Testis (tissue), 3 donors: ENCODE measurements around the gene CNTN4. TPM values are rescaled to one million over a fixed set of nuclear protein-coding genes. Genes with fewer than 3 reads are reported as not detected.

ENCODE experiments used
- DNase-seq: peaks from one replicate; pipeline ENCODE4 v3.0.0-alpha.2; 2019
- H3K27ac ChIP-seq, 2 donors: fragments of 200-600 bp; sonication (generic); one replicate each; pipeline ENCODE4 v1.5.1; 2019
- H3K27me3 ChIP-seq: fragments of 200-600 bp; sonication (generic); one replicate; pipeline ENCODE4 v1.5.1; 2019
- H3K36me3 ChIP-seq: fragments of 200-600 bp; sonication (generic); one replicate; pipeline ENCODE4 v1.5.1; 2017; ENCODE audit warnings: low read depth; ENCODE audit errors: missing control alignments
- H3K4me1 ChIP-seq: fragments of 200-600 bp; sonication (generic); one replicate; pipeline ENCODE4 v1.5.1; 2019
- H3K4me3 ChIP-seq, 2 donors: fragments of 200-600 bp; sonication (generic); one replicate each; pipeline ENCODE4 v1.5.1; 2017 to 2019
- H3K9me3 ChIP-seq: fragments of 200-600 bp; sonication (generic); one replicate; pipeline ENCODE4 v1.5.1; 2017
- CTCF ChIP-seq, 3 experiments: fragments of 450-650 bp in 2 of 3; fragments of 200-600 bp in 1 of 3; sonication (generic) in 1 of 3; IDR thresholded peaks; one replicate each; pipeline ENCODE4 v1.5.1; 2016 to 2019; ENCODE audit warnings: antibody characterized with exemption in 3 of 3, mild to moderate bottlenecking in 2 of 3, moderate library complexity in 1 of 3
- POLR2A ChIP-seq: fragments of 450-650 bp; IDR thresholded peaks from one replicate; pipeline ENCODE4 v1.6.1; 2017; ENCODE audit warnings: antibody characterized with exemption, mild to moderate bottlenecking, moderate library complexity
- WGBS, 2 donors: methylation state at CpG; one replicate each; pipeline ENCODE4 v1.1.5; 2018; 5-methylcytosine and 5-hydroxymethylcytosine counted together
- intact Hi-C: fragments of 100-400 bp; cut with DNase I; formaldehyde crosslinking; loops from one replicate; pipeline ENCODE4 v1.15.1; 2023; ENCODE audit warnings: low total_unique reads
- polyA plus RNA-seq: library from polyadenylated mRNA; stranded (reverse); fragments of 350-450 nt; fragmentation: Illumina TruSeq; extraction: RNeasy Lipid Tissue Mini Kit (QIAGEN cat#74804); gene quantifications from one replicate; pipeline ENCODE4 v1.2.3, GENCODE V29; 2014; ENCODE audit warnings: low read depth, low replicate concordance; ENCODE audit not compliant: insufficient read depth
- total RNA-seq, 2 donors: library from RNA; depleted of rRNA; stranded (reverse); fragments of >200 nt; gene quantifications; one replicate each; pipeline ENCODE4 v1.2.3, GENCODE V29; 2016

CNTN4 gene
- total and polyA plus RNA-seq, 3 donors from 2014 or later, result 10.4 to 37.7 (median 19.6) TPM

- no peak for DNase-seq
- Histone ChIP-seq H3K4me1 (no peaks in the 10 kb centered on the region), H3K27ac (no peak overlapping the region), H3K4me3 (peak overlapping the region in 1 of 2 donors; percentile 12), H3K9me3 (no peaks in the 10 kb centered on the region), H3K36me3 (no peaks in the 10 kb centered on the region), H3K27me3 (no peaks in the 10 kb centered on the region)
- intact Hi-C loops, result no loop called here
- TF ChIP-seq POLR2A (no peak), CTCF (IDR thresholded peaks at IDR 0.05) (no peak)
- WGBS, 2 donors, result 39 to 68% methylated on average over 5 of the region's 5 CpGs
Observed at GRCh38 chr3:2853651-2854050, 755.0 kb downstream of the CNTN4 start.

- intact Hi-C loops, result no loop called here
- H3K9me3 ChIP-seq, result no peaks in the 10 kb centered on the region
- H3K27ac ChIP-seq, result no peak overlapping the region
- H3K4me3 ChIP-seq, result no peak overlapping the region
- no peaks in the 10 kb centered on the region for H3K27me3 ChIP-seq
- no peaks in the 10 kb centered on the region for H3K4me1 ChIP-seq
- no peak for DNase-seq
- no peak for TF ChIP-seq POLR2A
- TF ChIP-seq CTCF (IDR thresholded peaks at IDR 0.05), result no peak
- H3K36me3 ChIP-seq, result no peaks in the 10 kb centered on the region
- WGBS, 2 donors, result 66% methylated on average over 12 of the region's 12 CpGs
Observed at GRCh38 chr3:2856138-2857133, 757.8 kb downstream of the CNTN4 start.

GRCh38 chr3:2860626-2861025, 762.0 kb downstream of the CNTN4 start:
- Histone ChIP-seq H3K27ac (no peak overlapping the region), H3K4me3 (no peak overlapping the region), H3K36me3 (no peaks in the 10 kb centered on the region), H3K27me3 (no peaks in the 10 kb centered on the region), H3K9me3 (no peaks in the 10 kb centered on the region), H3K4me1 (no peaks in the 10 kb centered on the region)
- no peak for TF ChIP-seq CTCF (IDR thresholded peaks at IDR 0.05)
- intact Hi-C loops, result no loop called here
- DNase-seq, result no peak
- 97 to 99% methylated on average over 2 of the region's 2 CpGs for WGBS, 2 donors

GRCh38 chr3:2861120-2861519, 762.5 kb downstream of the CNTN4 start:
- WGBS, 2 donors, result 81 to 94% methylated on average over 1 of the region's 1 CpG
- Histone ChIP-seq H3K27ac (no peak overlapping the region), H3K27me3 (no peaks in the 10 kb centered on the region), H3K4me1 (no peaks in the 10 kb centered on the region), H3K4me3 (no peak overlapping the region), H3K9me3 (no peaks in the 10 kb centered on the region), H3K36me3 (no peaks in the 10 kb centered on the region)
- TF ChIP-seq CTCF (IDR thresholded peaks at IDR 0.05) (no peak), POLR2A (no peak)
- no peak for DNase-seq
- intact Hi-C loops, result no loop called here

GRCh38 chr3:2861920-2862319, 763.3 kb downstream of the CNTN4 start:
- WGBS, 2 donors, result 87 to 97% methylated on average over 1 of the region's 1 CpG

More at GRCh38 chr3:2861920-2862319, 763.3 kb downstream of the CNTN4 start:
- H3K27ac ChIP-seq, result no peak overlapping the region
- no peaks in the 10 kb centered on the region for H3K27me3 ChIP-seq
- TF ChIP-seq POLR2A (no peak), CTCF (IDR thresholded peaks at IDR 0.05) (no peak)
- H3K4me1 ChIP-seq, result no peaks in the 10 kb centered on the region
- H3K36me3 ChIP-seq, result no peaks in the 10 kb centered on the region
- intact Hi-C loops, result no loop called here
- H3K4me3 ChIP-seq, result no peak overlapping the region
- DNase-seq, result no peak
- no peaks in the 10 kb centered on the region for H3K9me3 ChIP-seq
